ENCODE results near the gene BBS7.

BBS7 gene

GRCh38 chr4:121794505-121795188 lies 75.6 kb downstream of the BBS7 start:
- no peak overlapping the region for H3K27ac Mint-ChIP-seq

GRCh38 chr4:121792966-121793365 lies 77.3 kb downstream of the BBS7 start:
- Mint-ChIP-seq H3K4me3 (no peak overlapping the region), H3K27me3 (peaks cover 27 to 38% of the 10 kb centered on the region in 2 donors), H3K36me3 (no peaks in the 10 kb centered on the region), H3K27ac (no peak overlapping the region), H3K4me1 (no peaks in the 10 kb centered on the region), H3K9me3 (no peaks in the 10 kb centered on the region)
- ATAC-seq (replicated peaks), result no peak
- no peak for DNase-seq

More at GRCh38 chr4:121794505-121795188, 75.6 kb downstream of the BBS7 start:
- DNase-seq, result no peak
- Mint-ChIP-seq H3K36me3 (no peaks in the 10 kb centered on the region), H3K4me1 (peaks cover 3 to 7% of the 10 kb centered on the region in 2 donors), H3K9me3 (no peaks in the 10 kb centered on the region), H3K27me3 (peaks cover 14 to 23% of the 10 kb centered on the region in 2 donors), H3K4me3 (no peak overlapping the region)
- ATAC-seq (replicated peaks), result no peak

GRCh38 chr4:121791481-121791880 lies 78.8 kb downstream of the BBS7 start:
- Mint-ChIP-seq H3K4me1 (no peaks in the 10 kb centered on the region), H3K9me3 (no peaks in the 10 kb centered on the region), H3K27ac (no peak overlapping the region), H3K27me3 (peaks cover 31 to 46% of the 10 kb centered on the region in 2 donors), H3K36me3 (no peaks in the 10 kb centered on the region), H3K4me3 (no peak overlapping the region)
- DNase-seq (no peak), ATAC-seq (replicated peaks) (no peak)

GRCh38 chr4:121790976-121791375 lies 79.3 kb downstream of the BBS7 start:
- Mint-ChIP-seq H3K27me3 (peaks cover 31 to 46% of the 10 kb centered on the region in 2 donors), H3K4me1 (no peaks in the 10 kb centered on the region), H3K4me3 (no peak overlapping the region), H3K36me3 (no peaks in the 10 kb centered on the region), H3K27ac (no peak overlapping the region), H3K9me3 (no peaks in the 10 kb centered on the region)
- no peak for DNase-seq
- ATAC-seq (replicated peaks), result no peak

GRCh38 chr4:121789960-121790829 lies 80.1 kb downstream of the BBS7 start:
- ATAC-seq (replicated peaks) (no peak), DNase-seq (no peak)
- Mint-ChIP-seq H3K9me3 (no peaks in the 10 kb centered on the region), H3K36me3 (no peaks in the 10 kb centered on the region), H3K27ac (no peak overlapping the region), H3K4me1 (no peaks in the 10 kb centered on the region), H3K27me3 (peaks cover 35 to 47% of the 10 kb centered on the region in 2 donors), H3K4me3 (no peak overlapping the region)

- peaks cover 29 to 40% of the 10 kb centered on the region in 2 donors for H3K27me3 Mint-ChIP-seq
- ATAC-seq (replicated peaks) (no peak), DNase-seq (no peak)
- H3K36me3 Mint-ChIP-seq, result no peaks in the 10 kb centered on the region
- no peaks in the 10 kb centered on the region for H3K4me1 Mint-ChIP-seq
- H3K27ac Mint-ChIP-seq, result no peak overlapping the region
- H3K9me3 Mint-ChIP-seq, result no peaks in the 10 kb centered on the region
- no peak overlapping the region for H3K4me3 Mint-ChIP-seq
These were observed 80.8 kb downstream of the BBS7 start for GRCh38 chr4:121789455-121789854.

- ATAC-seq (replicated peaks), result no peak
- DNase-seq, result no peak
- Mint-ChIP-seq H3K9me3 (peaks cover 0 to under 1% of the 10 kb centered on the region in 2 donors), H3K4me1 (no peaks in the 10 kb centered on the region), H3K36me3 (no peaks in the 10 kb centered on the region), H3K27ac (no peak overlapping the region), H3K4me3 (no peak overlapping the region), H3K27me3 (peaks cover 26 to 34% of the 10 kb centered on the region in 2 donors)
These were observed 81.4 kb downstream of the BBS7 start for GRCh38 chr4:121788896-121789295.

GRCh38 chr4:121786221-121786620 lies 84.1 kb downstream of the BBS7 start:
- no peaks in the 10 kb centered on the region for H3K36me3 Mint-ChIP-seq
- H3K9me3 Mint-ChIP-seq, result peaks cover 0 to 2% of the 10 kb centered on the region in 2 donors
- no peaks in the 10 kb centered on the region for H3K4me1 Mint-ChIP-seq
- H3K27me3 Mint-ChIP-seq, result peaks cover 30 to 34% of the 10 kb centered on the region in 2 donors
- no peak overlapping the region for H3K4me3 Mint-ChIP-seq
- DNase-seq (no peak), ATAC-seq (replicated peaks) (no peak)
- H3K27ac Mint-ChIP-seq, result no peak overlapping the region

- Mint-ChIP-seq H3K9me3 (peaks cover 0 to 2% of the 10 kb centered on the region in 2 donors), H3K36me3 (no peaks in the 10 kb centered on the region), H3K4me1 (no peaks in the 10 kb centered on the region), H3K27me3 (peaks cover 34 to 39% of the 10 kb centered on the region in 2 donors), H3K27ac (no peak overlapping the region), H3K4me3 (no peak overlapping the region)
- DNase-seq, result no peak
- no peak for ATAC-seq (replicated peaks)
These were observed 84.8 kb downstream of the BBS7 start for GRCh38 chr4:121785479-121785878.

- Mint-ChIP-seq H3K27ac (no peak overlapping the region), H3K4me1 (no peaks in the 10 kb centered on the region), H3K36me3 (no peaks in the 10 kb centered on the region), H3K9me3 (peaks cover 0 to 2% of the 10 kb centered on the region in 2 donors), H3K27me3 (peaks cover 35 to 45% of the 10 kb centered on the region in 2 donors), H3K4me3 (no peak overlapping the region)
- ATAC-seq (replicated peaks) (no peak), DNase-seq (no peak)
These were observed 85.3 kb downstream of the BBS7 start for GRCh38 chr4:121784975-121785374.

GRCh38 chr4:121784401-121784800 lies 85.9 kb downstream of the BBS7 start:
- ATAC-seq (replicated peaks) (no peak), DNase-seq (no peak)
- H3K4me1 Mint-ChIP-seq, result no peaks in the 10 kb centered on the region
- H3K27me3 Mint-ChIP-seq, result peaks cover 36 to 46% of the 10 kb centered on the region in 2 donors
- no peaks in the 10 kb centered on the region for H3K36me3 Mint-ChIP-seq
- H3K27ac Mint-ChIP-seq, result no peak overlapping the region
- no peak overlapping the region for H3K4me3 Mint-ChIP-seq
- H3K9me3 Mint-ChIP-seq, result peaks cover 0 to 2% of the 10 kb centered on the region in 2 donors

GRCh38 chr4:121783210-121783609 lies 87.1 kb downstream of the BBS7 start:
- H3K9me3 Mint-ChIP-seq, result peaks cover 0 to 2% of the 10 kb centered on the region in 2 donors
- H3K4me1 Mint-ChIP-seq, result no peaks in the 10 kb centered on the region
- no peaks in the 10 kb centered on the region for H3K36me3 Mint-ChIP-seq
- DNase-seq, result no peak
- H3K27me3 Mint-ChIP-seq, result peaks cover 28 to 37% of the 10 kb centered on the region in 2 donors
- no peak for ATAC-seq (replicated peaks)
- H3K27ac Mint-ChIP-seq, result no peak overlapping the region
- no peak overlapping the region for H3K4me3 Mint-ChIP-seq

GRCh38 chr4:121778991-121779628 lies 91.2 kb downstream of the BBS7 start:
- Mint-ChIP-seq H3K27ac (no peak overlapping the region), H3K27me3 (peaks cover 22 to 33% of the 10 kb centered on the region in 2 donors), H3K4me3 (no peak overlapping the region), H3K9me3 (peaks cover 0 to 2% of the 10 kb centered on the region in 2 donors), H3K36me3 (no peaks in the 10 kb centered on the region), H3K4me1 (no peaks in the 10 kb centered on the region)
- DNase-seq, result no peak
- no peak for ATAC-seq (replicated peaks)

GRCh38 chr4:121777625-121778024 lies 92.6 kb downstream of the BBS7 start:
- Mint-ChIP-seq H3K36me3 (no peaks in the 10 kb centered on the region), H3K4me1 (no peaks in the 10 kb centered on the region), H3K27me3 (peaks cover 25 to 37% of the 10 kb centered on the region in 2 donors), H3K9me3 (no peaks in the 10 kb centered on the region), H3K27ac (no peak overlapping the region), H3K4me3 (no peak overlapping the region)
- DNase-seq (no peak), ATAC-seq (replicated peaks) (no peak)

Measured in stimulated activated naive B cell treated with anti-CD40 and anti-IgM and Interleukin-4, amounts not matched to agents 10 μg/mL and 1 μg/mL and 100 μg/mL, for 72 hours (primary cell).